GM12892 (cell line): ENCODE results near the gene SPECC1L.

Experiments
- POLR2A ChIP-seq: IDR thresholded peaks from 2 replicates; pipeline ENCODE4 v1.6.1; 2011; ENCODE audit warnings: low read depth, low read length, control low read depth
- POLR2AphosphoS5 ChIP-seq: IDR thresholded peaks from 2 replicates; pipeline ENCODE4 v1.6.1; 2011; ENCODE audit warnings: low read depth, low read length, control low read depth
- TAF1 ChIP-seq: IDR thresholded peaks from 2 replicates; pipeline ENCODE4 v1.6.1; 2011; ENCODE audit warnings: low read depth, mild to moderate bottlenecking, control low read depth, low read length, borderline replicate concordance

- TF ChIP-seq POLR2AphosphoS5 (no peak), TAF1 (no peak), POLR2A (no peak)
Measured at GRCh38 chr22:24304062-24304675, 33.5 kb downstream of the SPECC1L start.
